Testis (tissue), 3 donors: ENCODE results near the gene VSIG10. TPM values are rescaled to one million over a fixed set of nuclear protein-coding genes. Genes with fewer than 3 reads are reported as not detected.
"Not testable (repeated sequence)": the region's sequence is repeated elsewhere in the genome, so short reads cannot be mapped to it uniquely, and the experiment has no call there.

Experiments used
- DNase-seq: peaks from one replicate; pipeline ENCODE4 v3.0.0-alpha.2; 2019
- H3K27ac ChIP-seq, 2 donors: fragments of 200-600 bp; sonication (generic); one replicate each; pipeline ENCODE4 v1.5.1; 2019
- H3K27me3 ChIP-seq: fragments of 200-600 bp; sonication (generic); one replicate; pipeline ENCODE4 v1.5.1; 2019
- H3K36me3 ChIP-seq: fragments of 200-600 bp; sonication (generic); one replicate; pipeline ENCODE4 v1.5.1; 2017; ENCODE audit warnings: low read depth; ENCODE audit errors: missing control alignments
- H3K4me1 ChIP-seq: fragments of 200-600 bp; sonication (generic); one replicate; pipeline ENCODE4 v1.5.1; 2019
- H3K4me3 ChIP-seq, 2 donors: fragments of 200-600 bp; sonication (generic); one replicate each; pipeline ENCODE4 v1.5.1; 2017 to 2019
- H3K9me3 ChIP-seq: fragments of 200-600 bp; sonication (generic); one replicate; pipeline ENCODE4 v1.5.1; 2017
- POLR2A ChIP-seq: fragments of 450-650 bp; IDR thresholded peaks from one replicate; pipeline ENCODE4 v1.6.1; 2017; ENCODE audit warnings: antibody characterized with exemption, mild to moderate bottlenecking, moderate library complexity
- WGBS, 2 donors: methylation state at CpG; one replicate each; pipeline ENCODE4 v1.1.5; 2018; 5-methylcytosine and 5-hydroxymethylcytosine counted together
- intact Hi-C: fragments of 100-400 bp; cut with DNase I; formaldehyde crosslinking; loops from one replicate; pipeline ENCODE4 v1.15.1; 2023; ENCODE audit warnings: low total_unique reads
- polyA plus RNA-seq: library from polyadenylated mRNA; stranded (reverse); fragments of 350-450 nt; fragmentation: Illumina TruSeq; extraction: RNeasy Lipid Tissue Mini Kit (QIAGEN cat#74804); gene quantifications from one replicate; pipeline ENCODE4 v1.2.3, GENCODE V29; 2014; ENCODE audit warnings: low read depth, low replicate concordance; ENCODE audit not compliant: insufficient read depth
- total RNA-seq, 2 donors: library from RNA; depleted of rRNA; stranded (reverse); fragments of >200 nt; gene quantifications; one replicate each; pipeline ENCODE4 v1.2.3, GENCODE V29; 2016
- TF ChIP-seq, protein P1 (sequence below), 3 experiments: fragments of 450-650 bp in 2 of 3; fragments of 200-600 bp in 1 of 3; sonication (generic) in 1 of 3; IDR thresholded peaks; one replicate each; pipeline ENCODE4 v1.5.1; 2016 to 2019; ENCODE audit warnings: antibody characterized with exemption in 3 of 3, mild to moderate bottlenecking in 2 of 3, moderate library complexity in 1 of 3

The VSIG10 gene
- total and polyA plus RNA-seq, 3 donors from 2014 or later, result 14.8 to 51.0 (median 43.2) TPM

- H3K27ac ChIP-seq, result no peak overlapping the region
- H3K9me3 ChIP-seq, result no peaks in the 10 kb centered on the region
- no peak for DNase-seq
- 65 to 68% methylated on average over 3 of the region's 3 CpGs for WGBS, 2 donors
- no peak overlapping the region for H3K4me3 ChIP-seq
- TF ChIP-seq POLR2A, result no peak
- TF ChIP-seq, protein P1, sequence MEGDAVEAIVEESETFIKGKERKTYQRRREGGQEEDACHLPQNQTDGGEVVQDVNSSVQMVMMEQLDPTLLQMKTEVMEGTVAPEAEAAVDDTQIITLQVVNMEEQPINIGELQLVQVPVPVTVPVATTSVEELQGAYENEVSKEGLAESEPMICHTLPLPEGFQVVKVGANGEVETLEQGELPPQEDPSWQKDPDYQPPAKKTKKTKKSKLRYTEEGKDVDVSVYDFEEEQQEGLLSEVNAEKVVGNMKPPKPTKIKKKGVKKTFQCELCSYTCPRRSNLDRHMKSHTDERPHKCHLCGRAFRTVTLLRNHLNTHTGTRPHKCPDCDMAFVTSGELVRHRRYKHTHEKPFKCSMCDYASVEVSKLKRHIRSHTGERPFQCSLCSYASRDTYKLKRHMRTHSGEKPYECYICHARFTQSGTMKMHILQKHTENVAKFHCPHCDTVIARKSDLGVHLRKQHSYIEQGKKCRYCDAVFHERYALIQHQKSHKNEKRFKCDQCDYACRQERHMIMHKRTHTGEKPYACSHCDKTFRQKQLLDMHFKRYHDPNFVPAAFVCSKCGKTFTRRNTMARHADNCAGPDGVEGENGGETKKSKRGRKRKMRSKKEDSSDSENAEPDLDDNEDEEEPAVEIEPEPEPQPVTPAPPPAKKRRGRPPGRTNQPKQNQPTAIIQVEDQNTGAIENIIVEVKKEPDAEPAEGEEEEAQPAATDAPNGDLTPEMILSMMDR (IDR thresholded peaks at IDR 0.05), result no peak
- no peaks in the 10 kb centered on the region for H3K4me1 ChIP-seq
- no peaks in the 10 kb centered on the region for H3K36me3 ChIP-seq
- no peaks in the 10 kb centered on the region for H3K27me3 ChIP-seq
- intact Hi-C loops, result no loop called here
Observed at GRCh38 chr12:118094039-118094438, 9.8 kb downstream of the VSIG10 start.

DNA sequence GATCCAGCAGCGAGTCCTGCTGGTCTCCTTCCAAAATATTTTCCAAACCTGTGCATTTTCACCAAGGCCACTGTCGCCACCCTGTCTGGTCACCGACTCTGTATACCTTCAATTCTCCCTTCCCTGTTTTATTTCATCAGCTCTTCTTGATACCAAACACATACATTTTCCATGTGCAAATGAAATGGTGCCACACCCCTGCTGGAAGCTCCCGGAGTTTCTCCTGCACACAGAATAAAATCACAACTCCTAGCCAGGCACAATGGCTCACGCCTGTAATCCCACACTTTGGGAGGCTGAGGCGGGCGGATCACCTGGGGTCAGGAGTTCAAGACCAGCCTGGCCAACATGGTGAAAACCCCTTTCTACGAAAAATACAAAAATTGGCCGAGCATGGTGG is 14.0 kb downstream of the VSIG10 start:
- WGBS, 2 donors, result 93 to 95% methylated on average over 9 of the region's 9 CpGs
- no peaks in the 10 kb centered on the region for H3K9me3 ChIP-seq
- H3K4me1 ChIP-seq, result peaks cover 5% of the 10 kb centered on the region
- H3K4me3 ChIP-seq, result no peak overlapping the region
- no peaks in the 10 kb centered on the region for H3K36me3 ChIP-seq
- no peaks in the 10 kb centered on the region for H3K27me3 ChIP-seq
- DNase-seq, result no peak
- H3K27ac ChIP-seq, result no peak overlapping the region
- TF ChIP-seq, protein P1 (IDR thresholded peaks at IDR 0.05), result no peak
- no peak for TF ChIP-seq POLR2A
- intact Hi-C loops, result no loop called here

DNA sequence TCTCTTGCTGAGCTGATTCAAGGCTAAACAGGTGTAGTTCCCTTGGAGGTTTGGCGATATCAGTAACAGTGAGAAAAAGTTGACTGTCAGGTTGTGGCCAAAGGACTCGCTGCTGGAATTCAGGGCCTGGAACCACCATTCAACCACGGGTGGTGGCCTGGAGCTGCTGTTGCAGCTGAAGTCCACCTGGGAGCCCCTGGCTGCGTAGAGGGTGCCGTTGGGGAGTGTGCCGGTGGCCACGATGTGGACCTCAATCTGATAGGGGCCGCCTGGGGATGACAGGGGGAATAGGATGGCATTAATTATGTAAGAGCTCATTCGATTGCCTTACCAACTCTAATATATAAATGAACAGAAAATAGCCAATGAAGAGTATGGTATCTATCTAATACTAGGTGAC is 21.6 kb downstream of the VSIG10 start:
- no peak for TF ChIP-seq POLR2A
- TF ChIP-seq, protein P1 (IDR thresholded peaks at IDR 0.05), result no peak
- intact Hi-C loops, result no loop called here
- Histone ChIP-seq H3K36me3 (no peaks in the 10 kb centered on the region), H3K4me1 (peaks cover under 1% of the 10 kb centered on the region), H3K27me3 (no peaks in the 10 kb centered on the region), H3K9me3 (no peaks in the 10 kb centered on the region), H3K4me3 (no peak overlapping the region), H3K27ac (no peak overlapping the region)
- no peak for DNase-seq
- WGBS, 2 donors, result 89 to 91% methylated on average over 9 of the region's 9 CpGs

- H3K27me3 ChIP-seq, H3K4me1 ChIP-seq, H3K36me3 ChIP-seq, intact Hi-C loops, H3K4me3 ChIP-seq, DNase-seq, H3K9me3 ChIP-seq, H3K27ac ChIP-seq: not testable (repeated sequence)
- WGBS, 2 donors, result 91 to 98% methylated on average over 4 to 9 of the region's 9 CpGs
Observed at GRCh38 chr12:118081521-118081920, 22.3 kb downstream of the VSIG10 start.

DNA sequence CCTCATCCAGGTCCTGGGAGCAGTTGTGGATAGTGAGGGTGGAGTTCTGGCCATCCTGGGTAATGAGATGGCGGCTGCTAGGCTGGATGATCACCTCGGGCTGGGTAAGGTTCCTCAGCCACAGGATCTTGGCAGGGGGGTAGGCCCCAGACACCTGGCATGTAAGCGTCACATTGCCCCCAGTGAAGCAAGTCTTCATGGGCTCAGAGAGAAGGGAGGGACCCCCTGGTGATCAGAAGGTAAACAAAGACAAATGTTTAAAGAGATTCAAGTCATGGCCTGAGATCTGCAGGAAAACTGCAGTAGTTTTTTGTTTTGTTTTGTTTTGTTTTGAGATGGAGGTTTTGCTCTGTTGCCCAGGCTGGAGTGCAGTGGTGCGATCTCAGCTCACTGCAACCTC is 30.0 kb downstream of the VSIG10 start:
- Histone ChIP-seq H3K9me3 (no peaks in the 10 kb centered on the region), H3K36me3 (no peaks in the 10 kb centered on the region), H3K27me3 (no peaks in the 10 kb centered on the region), H3K4me1 (no peaks in the 10 kb centered on the region), H3K27ac (no peak overlapping the region), H3K4me3 (no peak overlapping the region)
- intact Hi-C loops, result no loop called here
- TF ChIP-seq, protein P1 (IDR thresholded peaks at IDR 0.05), result no peak
- TF ChIP-seq POLR2A, result no peak
- DNase-seq, result no peak
- 74 to 82% methylated on average over 4 of the region's 4 CpGs for WGBS, 2 donors
